Transverse colon (tissue), 4 donors: ENCODE data around the gene TUBG2. TPM values are rescaled to one million over a fixed set of nuclear protein-coding genes. Genes with fewer than 3 reads are reported as not detected.

Experiments
- DNase-seq: peaks from one replicate; pipeline ENCODE4 v3.0.0-alpha.2; 2019
- H3K27ac ChIP-seq, 4 donors: fragments of 200-600 bp; sonication (generic); 2 replicates each; pipeline ENCODE4 v1.5.1; 2016 to 2018; ENCODE audit warnings: inconsistent platforms in 4 of 4
- H3K27me3 ChIP-seq: fragments of 200-600 bp; sonication (generic); 2 replicates; pipeline ENCODE4 v1.5.1; 2017; ENCODE audit warnings: inconsistent platforms
- H3K36me3 ChIP-seq, 4 donors: fragments of 200-600 bp; sonication (generic); 2 replicates each; pipeline ENCODE4 v1.5.1; 2017 to 2019; ENCODE audit warnings: inconsistent platforms in 4 of 4
- H3K4me1 ChIP-seq, 4 donors: fragments of 200-600 bp; sonication (generic); 2 replicates each; pipeline ENCODE4 v1.5.1; 2017 to 2020; ENCODE audit warnings: inconsistent platforms in 4 of 4
- H3K4me3 ChIP-seq, 4 donors: fragments of 200-600 bp; sonication (generic); 1 replicate in 1 of 4; 2 replicates in 3 of 4; pipeline versions ENCODE4 v1.5.1 to v1.6.1; 2017 to 2019; ENCODE audit warnings: inconsistent platforms in 4 of 4
- H3K9me3 ChIP-seq, 2 donors: fragments of 200-600 bp; sonication (generic); 2 replicates each; pipeline ENCODE4 v1.5.1; 2017 to 2019; ENCODE audit warnings: inconsistent platforms in 2 of 2
- CTCF ChIP-seq, 5 experiments: fragments of 200-600 bp in 3 of 5; fragments of 450-650 bp in 2 of 5; sonication (generic) in 3 of 5; IDR thresholded peaks; 1 replicate in 2 of 5; 2 replicates in 3 of 5; pipeline ENCODE4 v1.5.1; 2016 to 2017; ENCODE audit warnings: antibody characterized with exemption in 5 of 5, inconsistent platforms in 3 of 5, mild to moderate bottlenecking in 2 of 5, moderate library complexity in 1 of 5
- EP300 ChIP-seq: sonication (generic); formaldehyde crosslinking; IDR thresholded peaks from one replicate; pipeline ENCODE4 v1.6.1; 2017; ENCODE audit warnings: antibody characterized with exemption, low read depth
- POLR2A ChIP-seq: fragments of 450-650 bp; IDR thresholded peaks from one replicate; pipeline ENCODE4 v1.6.1; 2016; ENCODE audit warnings: antibody characterized with exemption, mild to moderate bottlenecking, moderate library complexity
- POLR2AphosphoS5 ChIP-seq, 3 donors: sonication (generic); formaldehyde crosslinking; IDR thresholded peaks; one replicate each; pipeline ENCODE4 v1.6.1; 2016; ENCODE audit warnings: antibody characterized with exemption in 3 of 3
- WGBS, 2 donors: methylation state at CpG; one replicate each; pipeline ENCODE4 v1.1.5; 2018; ENCODE audit warnings: low coverage in 1 of 2; 5-methylcytosine and 5-hydroxymethylcytosine counted together
- in situ Hi-C, 4 donors: fragments of 200-750 bp; cut with MboI; loops; one replicate each; pipeline versions ENCODE4 v1.15.0 to v1.15.1; 2017; ENCODE audit warnings: low sequenced_read_pairs in 3 of 4, low pct_ligation_motif_present in 1 of 4, low pct_unique_long_range_greater_than_20kb in 1 of 4
- intact Hi-C: fragments of 100-400 bp; cut with DNase I; formaldehyde crosslinking; loops from one replicate; pipeline ENCODE4 v1.15.1; 2023; ENCODE audit warnings: low total_unique reads
- total RNA-seq, 4 donors: library from RNA; depleted of rRNA; stranded (reverse); fragments of >200 nt; gene quantifications; one replicate each; pipeline ENCODE4 v1.1.0, GENCODE V29; 2016

Gene TUBG2
- total RNA-seq, 4 donors from 2014 or later = 9.6 to 53.1 (median 26.7) TPM

GRCh38 chr17:42680331-42680808 lies 21.3 kb downstream of the TUBG2 start:
- peak; percentile 34 for DNase-seq

GRCh38 chr17:42681976-42682721 lies 23.1 kb downstream of the TUBG2 start, which contains the start of gene CNTNAP1:
CNTNAP1 (plus strand) TSS chr17:42682531; CDS start chr17:42682830, 299 bp downstream.
- Histone ChIP-seq H3K9me3 (no peaks in the 10 kb centered on the region), H3K4me3 (peak within 1 kb of the TSS; percentile 21 to 56 (median 46)), H3K27me3 (peaks cover 43% of the 10 kb centered on the region), H3K4me1 (peaks cover 33 to 76% (median 62%) of the 10 kb centered on the region in 4 donors), H3K36me3 (no peaks in the 10 kb centered on the region), H3K27ac (peak within 1 kb of the TSS; percentile 77 to 98 (median 90))
- WGBS, 2 donors = 7 to 15% methylated on average over 15 to 22 of the region's 22 CpGs
- DNase-seq = peak; percentile 68
- intact Hi-C loops (loop anchor here (10.0 kb wide), 1 partner anchor 77 kb away; the partner anchor contains the start of genes RETREG3 and TUBG1), in situ Hi-C loops (loop anchor here (10.0 to 25.0 kb wide), 2 partner anchors 77 to 95 kb away; partner anchors contain the start of genes PSMC3IP (in 3 of the 4), RETREG3 (in 1 of the 4) and TUBG1 (in 1 of the 4))
- TF ChIP-seq CTCF (IDR thresholded peaks at IDR 0.05) (no peak), POLR2A (no peak), EP300 (peak; percentile 90), POLR2AphosphoS5 (IDR thresholded peaks at IDR 0.05) (peak in 2 of 3 donors; percentile 52 to 69)

More at GRCh38 chr17:42680331-42680808, 21.3 kb downstream of the TUBG2 start:
- peaks cover 33 to 87% (median 70%) of the 10 kb centered on the region in 4 donors for H3K4me1 ChIP-seq
- H3K36me3 ChIP-seq = no peaks in the 10 kb centered on the region
- no peaks in the 10 kb centered on the region for H3K9me3 ChIP-seq
- 60 to 70% methylated on average over 3 to 6 of the region's 20 CpGs for WGBS, 2 donors
- H3K27ac ChIP-seq = peak overlapping the region; percentile 92 to 98 (median 96)
- H3K27me3 ChIP-seq = peaks cover 40% of the 10 kb centered on the region
- intact Hi-C loops = loop anchor here (10.0 kb wide), 1 partner anchor 76 kb away; the partner anchor contains the start of genes RETREG3 and TUBG1
- TF ChIP-seq POLR2AphosphoS5 (IDR thresholded peaks at IDR 0.05) (no peak), POLR2A (no peak), CTCF (IDR thresholded peaks at IDR 0.05) (no peak), EP300 (no peak)
- H3K4me3 ChIP-seq = peak overlapping the region in 3 of 4 donors; percentile 57 to 91 (median 62)
- in situ Hi-C loops = loop anchor here (10.0 to 25.0 kb wide), 2 partner anchors 76 to 93 kb away; partner anchors contain the start of genes PSMC3IP (in 3 of the 4), RETREG3 (in 1 of the 4) and TUBG1 (in 1 of the 4)

GRCh38 chr17:42682722-42683403 lies 23.8 kb downstream of the TUBG2 start:
- in situ Hi-C loops = loop anchor here (10.0 to 25.0 kb wide), 2 partner anchors 78 to 96 kb away; partner anchors contain the start of genes PSMC3IP (in 3 of the 4), RETREG3 (in 1 of the 4) and TUBG1 (in 1 of the 4)
- 0% methylated on average over 6 to 28 of the region's 34 CpGs for WGBS, 2 donors
- Histone ChIP-seq H3K27ac (peak overlapping the region; percentile 77 to 98 (median 90)), H3K4me3 (peak overlapping the region; percentile 21 to 56 (median 46)), H3K4me1 (peaks cover 29 to 69% (median 56%) of the 10 kb centered on the region in 4 donors), H3K27me3 (peaks cover 43% of the 10 kb centered on the region), H3K36me3 (no peaks in the 10 kb centered on the region), H3K9me3 (no peaks in the 10 kb centered on the region)
- peak; percentile 67 for DNase-seq
- TF ChIP-seq EP300 = no peak
- TF ChIP-seq CTCF (IDR thresholded peaks at IDR 0.05) = no peak
- peak in 1 of 3 donors; percentile 9 for TF ChIP-seq POLR2AphosphoS5 (IDR thresholded peaks at IDR 0.05)
- no peak for TF ChIP-seq POLR2A
- intact Hi-C loops = loop anchor here (10.0 kb wide), 1 partner anchor 78 kb away; the partner anchor contains the start of genes RETREG3 and TUBG1
